Urothelium cell line (cell line): ENCODE results near the gene ANO4.

ENCODE experiments used
- DNase-seq: peaks from one replicate; pipeline ENCODE4 v3.0.0; 2011; ENCODE audit warnings: low spot score, mixed read lengths
- FAIRE-seq: peaks from 2 replicates; lab custom pipeline; 2011; peaks lifted over from hg19 to GRCh38; lab: Jason Lieb, UNC

The ANO4 gene

DNA sequence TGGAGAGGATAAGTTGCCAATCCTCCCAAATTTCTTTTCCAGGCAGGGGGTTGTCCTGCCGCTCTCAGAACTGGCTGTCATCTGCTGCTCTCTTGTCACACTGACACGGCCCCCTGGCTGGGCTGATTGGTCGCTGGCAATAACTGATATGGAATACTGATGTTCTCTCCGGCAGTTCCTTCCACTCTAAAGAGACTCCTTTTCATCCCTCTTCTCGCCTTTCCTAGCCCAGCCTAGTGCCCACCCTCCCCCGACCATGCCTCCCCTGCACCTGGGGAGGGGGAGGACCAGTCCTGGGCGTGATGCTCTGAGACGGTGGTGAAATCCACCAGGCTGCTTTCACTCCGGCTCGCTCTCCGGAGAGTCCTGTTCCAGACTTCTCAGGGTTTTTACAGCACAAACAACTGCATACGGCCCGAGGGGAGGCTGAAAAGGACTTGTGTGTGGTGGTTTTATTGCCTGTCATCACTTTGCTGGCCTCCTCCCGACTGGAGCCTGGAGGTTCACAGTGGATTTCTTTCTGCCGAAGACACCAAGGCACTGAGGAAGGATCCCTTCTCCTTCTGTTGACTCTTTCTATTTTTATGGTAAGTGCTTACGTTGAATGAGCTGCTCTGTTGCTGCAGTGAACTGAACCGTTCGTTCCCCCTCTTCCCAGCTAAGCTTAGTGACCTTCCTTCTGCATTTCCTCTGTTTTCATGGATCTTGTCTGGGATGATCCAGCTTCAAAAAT is at the start of gene ANO4:
Gene ANO4 (plus strand): TSS at position 336 of the 733 bp plus-strand sequence. CDS start 107,010 bp downstream, outside the sequence.
- no peak for DNase-seq
- FAIRE-seq = no peak

DNA sequence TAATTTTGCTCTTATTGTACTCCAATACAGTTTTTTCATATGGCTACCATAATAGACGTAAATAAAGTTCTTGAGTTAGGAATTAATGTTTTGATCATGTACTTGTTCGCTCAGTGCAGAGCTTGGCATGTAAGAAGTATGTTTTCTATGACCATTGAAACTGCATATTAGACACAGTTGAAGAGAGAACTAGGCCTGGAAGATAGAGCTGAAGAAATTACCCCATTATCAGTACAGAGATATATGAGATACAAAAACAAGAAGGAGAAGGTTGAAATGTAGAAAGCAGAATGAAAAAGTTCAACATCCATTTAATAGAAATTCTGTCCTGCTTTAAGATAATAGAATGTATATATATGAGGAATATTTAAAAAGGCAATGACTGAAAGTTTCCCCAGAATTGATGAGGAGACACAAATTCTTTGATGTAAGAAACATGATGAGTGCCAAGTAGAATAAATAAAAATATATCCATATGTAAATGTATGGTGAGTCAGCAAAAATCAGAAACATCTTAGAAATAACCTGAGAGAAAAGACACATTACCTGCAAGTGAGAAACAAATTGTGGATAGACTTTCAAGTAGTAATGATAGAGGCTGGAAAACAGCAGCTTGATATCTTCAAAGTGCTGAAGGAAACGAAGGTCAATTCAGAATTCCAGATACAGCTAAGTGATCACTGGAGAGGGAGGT is 49.1 kb upstream of the ANO4 start:
- no peak for DNase-seq
- FAIRE-seq = no peak

DNA sequence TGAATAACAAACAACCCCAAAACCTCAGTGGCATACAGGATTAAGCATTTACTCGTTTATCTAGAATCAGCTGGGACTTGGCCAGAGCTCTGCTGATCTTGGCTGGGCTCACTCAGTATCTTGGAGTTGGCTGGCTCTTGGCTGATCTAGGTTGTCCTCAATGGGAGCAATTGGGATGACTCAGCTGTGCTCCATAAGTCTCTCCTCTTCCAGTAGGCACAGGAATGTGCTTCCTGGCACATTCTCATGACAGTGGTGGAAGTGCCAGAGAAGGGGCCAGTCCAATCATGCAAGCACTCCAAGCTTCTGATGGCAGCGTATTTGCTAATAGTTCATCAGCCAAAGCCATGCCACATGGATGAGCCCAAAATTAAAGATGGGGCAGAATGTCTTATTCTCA is 41.7 kb upstream of the ANO4 start:
- DNase-seq (no peak), FAIRE-seq (no peak)

DNA sequence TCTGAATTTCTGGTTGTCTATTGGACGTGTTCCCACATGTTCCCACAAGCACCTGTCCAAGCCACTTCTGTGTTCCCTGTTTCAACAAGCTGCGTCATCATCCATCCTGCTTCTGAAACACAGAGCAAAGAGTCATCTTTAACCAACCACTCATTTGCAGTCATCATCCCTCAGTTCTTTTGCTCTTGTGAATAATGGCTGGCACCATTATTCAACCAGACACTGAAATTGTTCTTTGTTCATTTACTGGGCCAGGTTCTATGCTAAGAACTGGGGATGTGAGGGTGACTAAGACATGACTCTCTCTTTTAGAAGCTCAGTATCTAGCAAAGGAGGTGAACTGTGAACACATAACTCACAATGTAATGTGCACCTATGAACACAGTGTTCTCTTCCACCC is 40.7 kb upstream of the ANO4 start:
- FAIRE-seq = no peak

DNA sequence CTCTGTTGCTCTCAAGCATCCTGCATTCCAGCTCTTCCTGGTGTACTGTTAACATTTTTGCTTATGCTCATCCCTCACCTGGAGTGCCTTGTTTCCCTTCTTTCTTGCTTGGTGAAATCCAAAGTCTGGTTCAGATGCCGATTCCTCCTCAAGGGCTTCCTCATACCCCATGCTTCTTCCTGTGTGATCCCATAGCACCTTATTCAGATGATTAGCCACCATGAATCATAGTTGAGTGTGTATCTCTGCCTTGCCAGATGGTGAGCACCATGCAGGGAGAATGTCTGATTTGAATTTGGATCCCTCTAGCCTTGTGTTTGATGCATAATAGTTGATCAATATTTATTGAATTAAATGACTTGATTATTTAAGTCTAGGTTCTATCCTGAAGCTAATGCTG is 39.4 kb upstream of the ANO4 start:
- DNase-seq (no peak), FAIRE-seq (no peak)

More for the DNA sequence above, 40.7 kb upstream of the ANO4 start:
- no peak for DNase-seq

DNA sequence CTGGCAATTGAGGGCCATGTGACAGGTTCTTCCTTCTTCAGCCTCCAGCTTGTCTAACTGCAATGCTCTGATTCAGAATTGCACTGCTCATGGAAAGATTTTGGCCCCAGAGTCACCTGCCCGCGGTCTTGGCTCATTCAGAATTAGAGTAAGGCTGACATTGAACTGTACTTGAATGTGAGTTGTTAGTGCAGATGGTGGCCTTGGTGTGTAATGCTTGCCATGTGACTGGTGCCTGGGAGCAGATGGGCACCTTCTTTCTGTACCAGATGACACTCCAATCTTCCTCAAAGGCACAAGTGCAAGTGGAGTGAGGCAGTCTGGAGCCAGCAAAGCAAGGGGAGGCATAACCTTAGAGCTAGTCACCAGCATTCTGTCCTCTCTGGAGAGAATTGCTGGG is 36.5 kb upstream of the ANO4 start:
- DNase-seq = no peak
- no peak for FAIRE-seq

DNA sequence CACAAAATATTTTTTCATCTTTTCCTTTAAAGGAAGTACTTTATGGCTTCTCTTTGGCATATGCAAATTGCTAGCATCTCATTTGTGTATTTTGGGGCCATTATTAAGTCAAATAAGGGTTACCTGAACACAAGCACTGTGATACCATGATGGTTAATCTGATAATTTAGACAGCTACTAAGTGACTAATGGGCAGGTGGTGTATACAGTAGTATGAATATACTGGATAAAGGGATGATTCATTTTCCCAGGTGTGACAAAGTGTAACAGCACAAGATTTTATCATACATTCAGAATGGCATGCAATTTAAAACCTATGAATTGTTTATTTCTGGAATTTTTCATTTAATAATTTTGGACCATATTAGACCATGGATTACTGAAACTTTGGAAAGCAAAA is 27.2 kb upstream of the ANO4 start:
- no peak for FAIRE-seq
- DNase-seq = no peak

DNA sequence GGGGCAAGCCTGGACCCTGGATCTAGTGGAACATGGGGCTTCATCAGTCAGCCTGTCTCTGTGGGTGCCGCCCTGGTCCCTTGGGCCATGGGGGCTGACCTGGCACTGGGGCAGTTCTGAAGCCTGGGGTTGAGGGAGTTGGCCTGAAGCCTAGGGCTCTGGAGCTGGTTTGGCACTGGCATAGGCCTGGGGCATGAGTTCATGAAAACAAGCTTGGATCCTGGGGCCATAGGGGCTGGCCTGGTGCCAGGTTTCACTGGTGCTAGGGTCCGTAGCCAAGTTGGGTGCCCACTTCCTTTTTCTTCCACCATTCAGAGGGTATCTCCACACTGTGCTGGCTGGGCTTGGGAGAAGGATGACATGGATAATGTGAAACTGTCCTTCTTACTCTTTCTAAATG is 26.6 kb upstream of the ANO4 start:
- FAIRE-seq (no peak), DNase-seq (no peak)

DNA sequence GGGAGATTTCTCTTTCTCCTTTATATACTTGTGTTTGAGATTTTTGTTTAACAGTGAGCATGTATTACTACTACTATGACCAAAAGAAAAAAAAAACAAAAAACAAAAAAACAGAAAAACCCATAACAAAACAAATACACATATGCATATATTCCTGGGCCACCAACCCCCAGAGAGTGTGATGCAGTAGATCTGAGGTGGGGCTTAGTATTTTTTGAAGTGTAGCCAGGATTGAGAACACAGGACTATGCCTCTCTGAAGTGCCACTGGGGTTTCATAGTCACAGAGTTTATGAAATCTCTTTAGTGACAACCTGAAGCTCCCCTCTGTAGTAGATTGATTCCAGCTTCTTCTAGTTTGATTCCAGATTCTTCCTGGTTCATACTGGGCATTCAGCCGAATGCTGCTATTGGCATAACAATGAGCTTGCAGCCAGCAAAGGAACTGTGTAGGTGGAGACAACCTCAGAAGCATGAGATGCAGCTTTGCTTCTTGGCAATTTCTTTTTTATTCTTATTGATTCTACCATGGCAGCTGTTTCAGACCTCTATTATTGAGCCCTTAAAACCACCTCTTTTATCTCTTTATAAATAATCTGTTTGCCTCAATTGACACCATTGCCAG is 15.5 kb upstream of the ANO4 start:
- FAIRE-seq = no peak
- no peak for DNase-seq

DNA sequence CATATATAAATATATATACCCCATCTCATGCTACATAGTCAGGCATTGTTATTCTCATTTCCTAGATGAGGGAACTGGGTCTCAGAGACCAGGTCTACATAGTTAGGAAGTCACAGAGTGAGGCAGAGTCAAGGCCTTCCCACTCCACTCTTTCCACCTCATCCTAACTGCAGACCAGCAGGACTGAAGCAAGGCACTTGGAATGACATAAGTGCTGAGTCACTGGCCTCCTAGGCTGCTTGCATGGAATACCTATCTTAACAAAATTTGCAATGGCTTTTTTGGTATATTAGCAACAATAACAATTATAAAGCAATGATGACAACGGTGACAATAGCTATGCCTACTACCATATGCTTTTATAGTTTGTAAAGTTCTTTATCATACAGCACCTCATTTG is 5.4 kb upstream of the ANO4 start:
- DNase-seq (peak; percentile 3), FAIRE-seq (no peak)

DNA sequence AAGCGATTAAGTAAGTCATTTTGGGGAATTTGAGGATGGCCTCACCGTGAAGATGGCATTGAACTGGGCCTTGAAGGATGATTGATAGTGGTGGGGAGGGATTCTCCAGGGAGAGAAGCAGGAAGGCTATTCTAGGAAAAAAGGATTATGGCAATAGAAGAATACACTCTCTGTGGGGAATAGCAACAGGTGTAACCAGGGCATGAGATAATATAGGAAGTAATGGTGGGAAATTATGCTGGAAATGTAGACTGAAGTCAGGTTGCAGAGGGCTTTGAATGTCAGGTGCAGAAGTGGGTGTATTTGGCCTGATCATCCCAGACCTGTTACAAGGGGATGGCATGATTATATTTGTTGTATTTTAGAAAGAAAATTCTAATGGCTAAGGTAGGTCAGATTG is 4.6 kb upstream of the ANO4 start:
- no peak for FAIRE-seq
- DNase-seq = no peak

DNA sequence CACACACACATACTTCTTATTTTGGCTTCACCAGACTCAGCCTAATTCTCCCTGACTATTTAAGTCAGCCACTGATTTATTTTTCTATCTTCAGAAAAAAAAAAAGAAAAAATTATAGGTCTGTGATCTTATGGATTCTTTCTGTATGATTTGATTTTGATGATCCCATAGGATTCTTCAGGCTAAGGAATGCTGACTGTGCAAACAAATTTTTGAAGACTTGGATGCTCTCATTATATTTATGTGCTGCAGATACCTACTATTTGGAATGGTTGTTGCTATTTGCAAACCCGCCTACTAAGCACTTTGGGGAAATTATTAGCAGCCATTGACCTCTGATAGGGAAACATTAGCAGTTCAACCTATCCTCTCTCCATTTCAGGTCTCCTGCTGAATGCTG is 4.0 kb upstream of the ANO4 start:
- FAIRE-seq = no peak

DNA sequence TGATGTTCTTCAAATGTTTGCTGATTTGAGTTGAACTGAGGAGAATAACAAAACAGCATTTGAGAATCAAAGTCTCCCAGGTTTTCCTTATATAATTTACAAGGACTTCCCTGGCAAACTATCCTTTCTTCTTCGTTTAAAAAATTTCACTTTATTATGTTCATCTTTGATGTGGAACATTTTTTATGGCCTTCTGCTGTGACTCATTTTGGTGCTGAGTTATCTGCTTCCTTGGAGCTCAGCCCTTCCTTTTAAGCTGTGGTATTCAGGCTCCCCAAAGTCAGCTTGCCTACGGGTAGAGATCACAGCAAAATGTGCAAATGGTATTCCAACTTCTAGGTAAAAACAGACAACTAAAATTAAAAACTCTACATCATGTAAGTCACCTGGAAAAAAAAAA is 1.4 kb upstream of the ANO4 start:
- FAIRE-seq = no peak
- peak; percentile 6 for DNase-seq

More for the DNA sequence above, 4.0 kb upstream of the ANO4 start:
- DNase-seq = no peak

DNA sequence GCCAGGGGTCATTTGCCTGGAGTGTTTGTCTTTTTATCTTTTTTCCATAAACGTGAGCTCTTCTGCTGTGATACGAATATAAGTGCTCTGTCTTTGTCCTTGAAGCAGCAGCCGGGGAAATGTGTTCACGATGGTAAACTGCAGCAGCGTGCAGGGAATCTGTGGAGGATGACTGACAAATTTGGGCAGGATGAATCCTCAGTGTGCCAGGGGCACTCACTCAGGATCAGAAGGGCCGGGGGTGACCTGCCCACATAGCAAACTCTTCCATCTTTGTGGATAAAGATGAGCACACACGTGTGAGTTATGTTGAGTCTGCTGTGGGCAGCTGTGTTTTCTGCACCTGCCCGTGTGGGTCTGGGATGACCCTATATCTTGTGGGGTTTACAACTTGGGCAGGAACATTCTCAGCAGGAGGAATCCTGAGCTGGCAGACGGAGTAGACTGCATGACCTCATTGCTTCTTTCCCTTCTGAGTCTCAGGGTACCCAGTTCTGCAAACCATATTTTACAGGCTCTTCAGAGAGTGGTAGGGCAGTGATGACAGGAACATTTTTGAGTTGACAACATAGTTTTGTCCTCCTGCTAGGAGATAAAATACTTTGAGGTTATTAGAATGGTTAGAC is 711 bp downstream of the ANO4 start:
- no peak for FAIRE-seq
- no peak for DNase-seq

DNA sequence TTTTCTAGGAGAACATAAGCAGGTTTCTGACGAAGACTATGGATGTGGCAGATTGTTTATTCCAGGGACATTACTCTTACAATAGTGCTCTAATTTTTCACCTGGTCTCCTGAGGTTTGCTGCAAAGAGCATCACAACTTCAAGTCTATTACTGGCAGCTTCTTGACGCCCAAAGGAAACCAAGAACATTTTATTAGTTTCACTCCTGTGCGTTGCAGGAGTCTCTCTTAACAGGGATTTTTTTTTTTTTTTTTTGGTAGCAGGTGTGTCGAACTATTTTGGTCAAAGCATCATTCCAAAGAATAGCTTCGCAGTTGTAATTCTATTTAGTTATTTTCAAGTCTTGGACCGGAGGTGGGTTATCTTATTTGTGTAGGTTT is 1.2 kb downstream of the ANO4 start:
- FAIRE-seq (no peak), DNase-seq (no peak)

DNA sequence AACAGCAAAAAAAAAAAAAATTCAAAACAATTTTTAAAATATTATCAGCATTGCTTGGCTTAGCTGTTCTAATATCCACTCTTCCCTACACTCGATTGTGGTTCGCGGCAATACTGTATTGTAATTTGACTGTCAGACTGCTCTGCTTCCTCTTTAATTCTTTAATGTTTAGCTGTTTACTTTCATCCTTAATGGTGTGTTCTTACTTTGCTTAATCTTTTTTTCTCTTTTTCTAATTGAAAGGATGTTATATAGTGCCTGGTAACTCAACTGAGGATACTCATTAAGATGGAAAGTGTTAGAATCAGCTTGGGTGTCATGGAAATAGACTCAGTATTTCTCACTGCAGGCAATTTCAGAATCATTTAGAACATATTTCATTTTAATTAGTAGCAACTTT is 2.0 kb downstream of the ANO4 start:
- FAIRE-seq = no peak

DNA sequence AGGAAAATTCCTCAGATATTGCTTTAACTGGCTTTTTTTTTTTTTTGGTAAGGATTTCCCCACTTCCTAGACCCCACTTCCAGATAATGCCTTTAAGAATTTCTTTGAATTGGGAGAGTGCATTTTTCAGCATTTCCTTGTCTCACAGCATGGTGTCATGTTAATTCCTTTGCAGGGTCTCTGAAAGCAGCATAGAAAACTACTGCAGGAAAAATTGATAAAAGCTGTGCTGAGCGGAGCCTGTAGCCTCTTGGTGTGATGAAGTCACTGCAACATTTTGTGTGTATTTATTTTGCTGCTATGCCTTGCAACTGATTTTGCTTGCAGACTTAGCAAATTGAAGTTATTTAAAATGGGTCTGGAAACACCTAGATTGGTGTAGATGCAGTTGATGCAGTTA is 2.7 kb downstream of the ANO4 start:
- DNase-seq (no peak), FAIRE-seq (no peak)

More for the DNA sequence above, 2.0 kb downstream of the ANO4 start:
- no peak for DNase-seq

DNA sequence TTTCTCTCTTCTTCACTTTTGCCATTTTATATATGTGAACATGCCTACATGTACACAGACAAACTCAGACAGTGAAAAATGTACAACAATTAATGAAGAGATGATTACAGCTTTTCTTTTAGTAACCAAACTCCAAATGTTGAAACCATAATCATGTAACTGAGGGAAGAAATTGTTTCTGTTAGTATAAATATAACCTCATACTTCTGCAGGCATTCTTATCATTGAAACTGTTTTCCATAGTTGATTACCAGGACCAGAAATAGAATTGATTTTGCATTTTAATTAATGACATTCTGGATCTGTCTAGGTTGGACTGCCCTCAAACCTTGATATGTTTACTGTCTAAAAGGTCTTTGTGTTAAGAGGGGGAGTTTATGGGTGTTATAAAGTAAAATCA is 3.2 kb downstream of the ANO4 start:
- FAIRE-seq (no peak), DNase-seq (no peak)

DNA sequence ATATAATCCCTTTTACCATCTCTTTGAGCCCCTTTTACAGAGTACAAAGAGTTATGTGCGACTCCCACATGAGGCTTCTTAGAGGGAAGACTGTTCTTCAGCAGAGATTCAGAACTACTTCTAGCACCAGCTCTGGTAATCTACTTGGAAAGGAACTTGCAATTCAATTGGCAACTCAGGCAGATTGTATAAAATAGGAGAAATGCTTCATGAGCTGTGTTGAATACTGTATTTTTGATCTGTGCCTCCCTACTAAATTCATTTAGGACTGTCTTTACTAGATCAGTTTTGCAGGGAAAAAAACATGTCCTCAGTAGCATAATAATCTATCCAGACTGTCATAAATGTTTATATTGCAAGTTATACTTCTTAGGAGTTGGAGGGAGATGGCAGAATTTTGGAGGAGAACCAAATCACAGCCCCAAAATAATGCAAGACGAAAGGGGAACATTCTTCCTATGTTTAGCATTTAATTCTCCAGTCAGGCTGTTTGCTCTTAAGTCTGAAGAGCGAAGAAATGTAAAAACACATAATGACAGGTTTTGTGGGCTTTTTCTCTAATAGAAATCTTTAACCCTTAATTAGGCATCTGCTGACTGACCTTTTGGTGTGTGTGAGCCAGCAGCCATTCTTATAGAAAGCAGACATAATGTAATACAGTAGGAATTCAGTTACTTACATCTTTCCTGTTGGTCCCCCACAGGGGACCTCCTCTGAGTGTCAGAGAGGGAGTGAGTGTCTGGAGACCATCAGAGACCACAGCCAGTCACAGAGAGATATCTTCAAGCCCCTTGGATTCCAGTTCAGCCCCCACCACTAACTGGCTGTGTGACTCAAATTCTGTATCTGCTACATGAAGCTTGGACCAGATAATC is 3.9 kb downstream of the ANO4 start:
- no peak for DNase-seq
- FAIRE-seq = no peak

DNA sequence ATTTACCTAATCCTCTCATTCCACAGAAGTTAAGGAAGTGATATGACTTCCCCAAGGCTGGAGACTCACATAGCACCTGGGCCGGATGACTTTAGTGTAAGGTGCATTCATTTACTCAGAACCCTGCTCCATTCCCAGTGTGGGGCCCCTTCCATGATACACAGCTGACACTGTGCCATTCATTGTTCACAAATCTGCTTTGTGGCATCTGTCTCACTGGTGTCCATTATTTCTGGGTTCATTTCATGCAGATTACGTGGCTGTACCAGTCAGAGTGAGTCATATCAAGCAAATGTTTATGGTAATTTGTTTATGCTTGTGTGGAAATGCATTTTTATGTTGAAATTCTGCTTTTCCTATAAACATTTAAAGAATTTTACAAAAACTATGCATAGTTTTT is 5.2 kb downstream of the ANO4 start:
- no peak for FAIRE-seq

DNA sequence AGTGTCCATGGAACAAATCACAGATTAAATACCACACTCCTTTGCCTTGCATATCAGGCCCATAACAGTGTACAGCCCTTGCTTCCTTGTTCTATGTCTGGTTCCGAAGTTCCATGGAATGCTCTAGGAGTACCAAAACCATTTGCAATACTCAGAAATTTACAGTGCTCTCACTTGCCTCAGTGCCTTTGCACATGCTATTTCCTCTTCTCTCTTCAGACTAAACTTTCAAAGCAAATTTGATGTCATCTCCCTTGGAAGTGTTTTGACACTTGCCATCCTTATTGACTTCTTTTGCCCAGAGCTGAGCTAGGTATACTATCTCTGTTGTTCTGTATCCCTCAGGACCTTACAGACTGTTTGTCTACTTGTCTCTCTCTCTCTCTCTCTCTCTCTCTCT is 6.1 kb downstream of the ANO4 start:
- no peak for DNase-seq
- no peak for FAIRE-seq

More for the DNA sequence above, 5.2 kb downstream of the ANO4 start:
- DNase-seq = no peak
